BE2C (cell line): ENCODE data around the gene PUS3.
"Not testable (repeated sequence)": the region's sequence is repeated elsewhere in the genome, so short reads cannot be mapped to it uniquely, and the experiment has no call there.

Source experiments
- DNase-seq: peaks from one replicate; pipeline ENCODE4 v3.0.0-alpha.2; 2020
- H3K27me3 ChIP-seq: fragments of 250-450 bp; sonication (Bioruptor Pico); 2 replicates; pipeline ENCODE4 v1.5.1; 2020; ENCODE audit warnings: mild to moderate bottlenecking
- H3K36me3 ChIP-seq: fragments of 250-450 bp; sonication (Bioruptor Pico); 2 replicates; pipeline ENCODE4 v1.5.1; 2020; ENCODE audit warnings: mild to moderate bottlenecking
- H3K4me1 ChIP-seq: fragments of 250-450 bp; sonication (Bioruptor Pico); 2 replicates; pipeline ENCODE4 v1.5.1; 2020
- H3K4me3 ChIP-seq: 2 replicates; pipeline ENCODE4 v1.5.1; 2011; ENCODE audit warnings: low read depth, low read length
- H3K9me3 ChIP-seq: fragments of 250-450 bp; sonication (Bioruptor Pico); 2 replicates; pipeline ENCODE4 v1.5.1; 2020
- TF ChIP-seq, protein P1 (sequence below): IDR thresholded peaks from 2 replicates; pipeline ENCODE4 v1.5.1; 2012; ENCODE audit warnings: mild to moderate bottlenecking, low read depth, low read length

Gene PUS3

DNA sequence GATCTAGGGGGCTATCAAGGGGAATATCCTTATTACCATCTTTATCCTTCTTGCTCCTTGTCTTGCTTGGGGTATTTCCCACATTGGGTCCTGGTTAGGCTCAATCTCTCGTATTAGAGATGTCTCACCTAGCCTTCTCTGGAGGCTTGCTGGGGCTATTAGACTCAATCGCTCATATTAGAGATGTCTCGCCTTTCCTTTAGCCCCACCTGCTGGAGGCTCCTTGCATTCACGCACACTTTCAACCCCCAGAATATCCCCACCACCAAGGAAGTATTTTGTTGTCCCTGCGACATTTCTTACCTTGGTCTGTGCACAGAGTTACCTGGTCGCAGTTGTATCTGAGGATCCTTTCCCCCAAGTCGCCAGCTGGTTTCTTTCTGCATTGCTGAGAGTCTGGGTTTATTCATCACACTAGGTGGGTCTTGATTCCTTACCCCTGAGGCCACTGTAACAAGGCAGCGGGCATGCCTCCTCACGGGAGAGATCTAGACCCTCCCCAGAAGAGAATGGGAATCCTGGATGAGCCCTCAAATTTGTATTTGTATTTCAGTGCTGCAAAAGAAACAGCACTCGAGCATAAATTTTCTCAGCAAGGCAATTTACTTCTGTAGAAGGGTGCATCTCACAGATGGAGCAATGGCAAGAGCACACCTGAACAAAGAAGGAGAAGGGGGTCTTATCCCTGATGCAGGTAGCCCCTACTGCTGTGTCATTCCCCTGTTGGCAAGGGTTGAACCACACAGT is 31.4 kb downstream of the PUS3 start:
- Histone ChIP-seq H3K4me1 (no peaks in the 10 kb centered on the region), H3K9me3 (no peaks in the 10 kb centered on the region), H3K4me3 (no peak overlapping the region), H3K27me3 (peaks cover 25% of the 10 kb centered on the region; the same call in 1 of the 2 replicates), H3K36me3 (no peaks in the 10 kb centered on the region)
- DNase-seq, result peak; percentile 72
- TF ChIP-seq, protein P1, sequence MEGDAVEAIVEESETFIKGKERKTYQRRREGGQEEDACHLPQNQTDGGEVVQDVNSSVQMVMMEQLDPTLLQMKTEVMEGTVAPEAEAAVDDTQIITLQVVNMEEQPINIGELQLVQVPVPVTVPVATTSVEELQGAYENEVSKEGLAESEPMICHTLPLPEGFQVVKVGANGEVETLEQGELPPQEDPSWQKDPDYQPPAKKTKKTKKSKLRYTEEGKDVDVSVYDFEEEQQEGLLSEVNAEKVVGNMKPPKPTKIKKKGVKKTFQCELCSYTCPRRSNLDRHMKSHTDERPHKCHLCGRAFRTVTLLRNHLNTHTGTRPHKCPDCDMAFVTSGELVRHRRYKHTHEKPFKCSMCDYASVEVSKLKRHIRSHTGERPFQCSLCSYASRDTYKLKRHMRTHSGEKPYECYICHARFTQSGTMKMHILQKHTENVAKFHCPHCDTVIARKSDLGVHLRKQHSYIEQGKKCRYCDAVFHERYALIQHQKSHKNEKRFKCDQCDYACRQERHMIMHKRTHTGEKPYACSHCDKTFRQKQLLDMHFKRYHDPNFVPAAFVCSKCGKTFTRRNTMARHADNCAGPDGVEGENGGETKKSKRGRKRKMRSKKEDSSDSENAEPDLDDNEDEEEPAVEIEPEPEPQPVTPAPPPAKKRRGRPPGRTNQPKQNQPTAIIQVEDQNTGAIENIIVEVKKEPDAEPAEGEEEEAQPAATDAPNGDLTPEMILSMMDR, result peak; percentile 89

DNA sequence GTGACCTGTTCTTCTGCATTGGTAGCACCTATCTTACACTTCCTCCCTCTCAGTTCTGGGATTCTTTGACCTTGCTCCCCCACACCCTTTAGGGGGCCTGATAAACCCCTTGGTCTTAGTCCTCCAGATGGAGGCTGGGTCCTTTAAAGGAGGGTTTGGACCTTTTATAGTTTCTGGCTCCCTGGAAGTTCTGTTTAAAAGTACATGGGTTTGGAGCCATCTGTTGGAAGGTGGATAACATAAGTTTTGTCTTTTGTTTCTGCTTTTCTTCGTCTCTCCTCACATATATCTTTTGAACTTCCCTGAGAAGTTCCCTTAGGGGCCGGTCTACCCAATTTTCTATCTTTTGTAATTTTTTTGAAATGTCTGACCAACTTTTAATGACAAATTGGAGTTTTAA is 33.5 kb downstream of the PUS3 start:
- TF ChIP-seq, protein P1, result no peak
- no peak for DNase-seq
- Histone ChIP-seq H3K36me3 (no peaks in the 10 kb centered on the region), H3K4me3 (no peak overlapping the region), H3K4me1 (no peaks in the 10 kb centered on the region), H3K9me3 (peaks cover 3% of the 10 kb centered on the region; the same call in 1 of the 2 replicates), H3K27me3 (peaks cover 25% of the 10 kb centered on the region; the same call in 1 of the 2 replicates)

DNA sequence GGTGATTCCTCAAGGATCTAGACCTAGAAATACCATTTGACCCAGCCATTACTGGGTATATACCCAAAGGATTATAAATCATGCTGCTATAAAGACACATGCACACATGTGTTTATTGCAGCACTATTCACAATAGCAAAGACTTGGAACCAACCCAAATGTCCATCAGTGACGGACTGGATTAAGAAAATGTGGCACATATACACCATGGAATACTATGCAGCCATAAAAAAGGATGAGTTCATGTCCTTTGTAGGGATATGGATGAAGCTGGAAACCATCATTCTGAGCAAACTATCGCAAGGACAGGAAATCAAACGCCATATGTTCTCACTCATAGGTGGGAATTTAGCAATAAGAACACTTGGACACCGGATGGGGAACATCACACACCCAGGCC is 37.7 kb downstream of the PUS3 start:
- not testable (repeated sequence) for H3K4me3 ChIP-seq, DNase-seq, H3K9me3 ChIP-seq, H3K4me1 ChIP-seq, H3K36me3 ChIP-seq
- H3K27me3 ChIP-seq, result peaks cover 15% of the 10 kb centered on the region; the same call in 1 of the 2 replicates

DNA sequence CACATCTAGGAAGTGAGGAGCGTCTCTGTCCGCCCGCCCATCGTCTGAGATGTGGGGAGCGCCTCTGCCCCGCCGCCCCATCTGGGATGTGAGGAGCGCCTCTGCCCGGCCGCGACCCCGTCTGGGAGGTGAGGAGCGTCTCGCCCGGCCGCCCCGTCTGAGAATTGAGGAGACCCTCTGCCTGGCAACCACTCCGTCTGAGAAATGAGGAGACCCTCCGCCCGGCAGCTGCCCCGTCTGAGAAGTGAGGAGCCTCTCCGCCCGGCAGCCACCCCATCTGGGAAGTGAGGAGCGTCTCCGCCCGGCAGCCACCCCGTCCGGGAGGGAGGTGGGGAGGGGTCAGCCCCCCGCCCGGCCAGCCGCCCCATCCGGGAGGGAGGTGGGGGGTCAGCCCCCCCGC is 40.2 kb downstream of the PUS3 start:
- not testable (repeated sequence) for H3K4me3 ChIP-seq, H3K36me3 ChIP-seq, DNase-seq, H3K27me3 ChIP-seq, H3K9me3 ChIP-seq, H3K4me1 ChIP-seq

DNA sequence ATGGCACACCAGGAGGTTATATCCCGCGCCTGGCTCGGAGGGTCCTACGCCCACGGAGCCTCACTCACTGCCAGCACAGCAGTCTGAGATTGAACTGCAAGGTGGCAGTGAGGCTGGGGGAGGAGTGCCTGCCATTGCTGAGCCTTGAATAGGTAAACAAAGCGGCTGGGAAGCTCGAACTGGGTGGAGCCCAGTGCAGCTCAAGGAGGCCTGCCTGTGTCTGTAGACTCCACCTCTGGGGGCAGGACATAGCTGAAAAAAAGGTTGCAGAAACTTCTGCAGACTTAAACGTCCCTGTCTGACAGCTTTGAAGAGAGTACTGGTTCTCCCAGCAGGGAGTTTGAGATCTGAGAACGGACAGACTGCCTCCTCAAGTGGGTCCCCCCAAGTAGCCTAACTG is 45.3 kb downstream of the PUS3 start:
- H3K4me3 ChIP-seq, DNase-seq: not testable (repeated sequence)
- peaks cover 16% of the 10 kb centered on the region for H3K27me3 ChIP-seq

DNA sequence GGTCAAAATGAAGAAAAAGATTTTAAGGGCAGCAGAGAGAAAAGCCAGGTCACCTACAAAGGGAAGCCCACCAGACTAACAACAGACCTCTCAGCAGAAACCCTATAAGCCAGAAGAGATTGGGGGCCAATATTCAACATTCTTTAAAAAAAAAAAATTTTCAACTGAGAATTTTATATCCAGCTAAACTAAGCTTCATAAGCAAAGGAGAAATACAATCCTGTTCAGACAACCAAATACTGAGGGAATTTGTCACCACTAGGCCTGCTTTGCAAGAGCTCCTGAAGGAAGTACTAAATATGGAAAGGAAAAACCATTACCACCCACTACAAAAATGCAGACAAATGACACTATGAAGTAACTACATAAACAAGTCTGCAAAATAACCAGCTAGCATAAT is 56.8 kb downstream of the PUS3 start:
- no peak for DNase-seq
- no peaks in the 10 kb centered on the region for H3K4me1 ChIP-seq
- H3K27me3 ChIP-seq, result no peaks in the 10 kb centered on the region
- H3K4me3 ChIP-seq, result no peak overlapping the region
- no peaks in the 10 kb centered on the region for H3K9me3 ChIP-seq
- no peaks in the 10 kb centered on the region for H3K36me3 ChIP-seq
- TF ChIP-seq, protein P1, result no peak

More for the DNA sequence above, 45.3 kb downstream of the PUS3 start:
- H3K4me1 ChIP-seq, H3K9me3 ChIP-seq, H3K36me3 ChIP-seq: not testable (repeated sequence)
